ENCODE results near the gene DIP2C.
"Not testable (repeated sequence)": the region's sequence is repeated elsewhere in the genome, so short reads cannot be mapped to it uniquely, and the experiment has no call there.

Gene DIP2C

GRCh38 chr10:385571-386300 lies 303.7 kb downstream of the DIP2C start:
- DNase-seq = no peak

GRCh38 chr10:384538-385305 lies 304.7 kb downstream of the DIP2C start:
- no peak for DNase-seq

GRCh38 chr10:383519-383918 lies 305.9 kb downstream of the DIP2C start:
- no peak for DNase-seq

GRCh38 chr10:381805-382204 lies 307.7 kb downstream of the DIP2C start:
- DNase-seq = no peak

GRCh38 chr10:381346-381745 lies 308.1 kb downstream of the DIP2C start:
- DNase-seq = no peak

- DNase-seq = no peak
Observed at GRCh38 chr10:380313-380940, 309.0 kb downstream of the DIP2C start.

GRCh38 chr10:378930-379704 lies 310.4 kb downstream of the DIP2C start:
- DNase-seq = no peak

- no peak for DNase-seq
Observed at GRCh38 chr10:378230-378929, 311.1 kb downstream of the DIP2C start.

- no peak for DNase-seq
Observed at GRCh38 chr10:377228-377627, 312.2 kb downstream of the DIP2C start.

GRCh38 chr10:375815-376505 lies 313.5 kb downstream of the DIP2C start:
- no peak for DNase-seq

GRCh38 chr10:374354-374753 lies 315.1 kb downstream of the DIP2C start:
- DNase-seq = peak; percentile 30

GRCh38 chr10:373526-374309 lies 315.8 kb downstream of the DIP2C start:
- peak; percentile 59 for DNase-seq

- DNase-seq = no peak
Observed at GRCh38 chr10:373015-373414, 316.5 kb downstream of the DIP2C start.

GRCh38 chr10:372566-372965 lies 316.9 kb downstream of the DIP2C start:
- no peak for DNase-seq

- no peak for DNase-seq
Observed at GRCh38 chr10:371515-371914, 318.0 kb downstream of the DIP2C start.

GRCh38 chr10:370449-370825 lies 319.0 kb downstream of the DIP2C start:
- DNase-seq = no peak

- no peak for DNase-seq
Observed at GRCh38 chr10:369684-370448, 319.6 kb downstream of the DIP2C start.

- DNase-seq = no peak
Observed at GRCh38 chr10:369221-369683, 320.2 kb downstream of the DIP2C start.

GRCh38 chr10:368579-369220 lies 320.8 kb downstream of the DIP2C start:
- DNase-seq = no peak

GRCh38 chr10:368107-368506 lies 321.4 kb downstream of the DIP2C start:
- not testable (repeated sequence) for DNase-seq

Data from DMS79 treated with DMSO at 0.1 percent for 48 hours (cell line).